ENCODE results near the gene ZMYND12.

ZMYND12 gene

DNA sequence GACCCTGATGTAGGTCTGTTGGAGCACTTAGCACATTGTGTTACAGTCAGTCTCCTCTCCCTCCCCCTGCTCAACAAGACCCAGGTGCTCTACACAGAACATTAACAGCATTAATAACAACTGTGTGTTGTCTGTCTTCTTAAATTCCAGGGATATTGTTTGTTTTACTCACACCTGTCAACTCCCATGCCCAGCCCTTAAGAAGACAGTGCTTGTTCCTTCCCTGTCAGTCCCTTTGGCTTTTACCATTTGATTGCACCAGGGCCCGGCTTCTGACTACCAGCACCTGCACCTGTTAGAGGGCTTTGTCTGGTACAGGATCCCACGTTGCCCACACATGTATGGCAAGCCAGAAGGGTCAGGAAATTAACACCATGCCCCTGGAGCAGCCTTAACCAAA lies 63.6 kb downstream of the ZMYND12 start:
- Mint-ChIP-seq H3K4me3 (no peak overlapping the region), H3K27ac (no peak overlapping the region), H3K9me3 (no peaks in the 10 kb centered on the region), H3K4me1 (peaks cover 7% of the 10 kb centered on the region), H3K36me3 (ENCODE audit: low read depth) (no peaks in the 10 kb centered on the region), H3K27me3 (peaks cover 7% of the 10 kb centered on the region)
- DNase-seq, result no peak
- no peak for ATAC-seq

DNA sequence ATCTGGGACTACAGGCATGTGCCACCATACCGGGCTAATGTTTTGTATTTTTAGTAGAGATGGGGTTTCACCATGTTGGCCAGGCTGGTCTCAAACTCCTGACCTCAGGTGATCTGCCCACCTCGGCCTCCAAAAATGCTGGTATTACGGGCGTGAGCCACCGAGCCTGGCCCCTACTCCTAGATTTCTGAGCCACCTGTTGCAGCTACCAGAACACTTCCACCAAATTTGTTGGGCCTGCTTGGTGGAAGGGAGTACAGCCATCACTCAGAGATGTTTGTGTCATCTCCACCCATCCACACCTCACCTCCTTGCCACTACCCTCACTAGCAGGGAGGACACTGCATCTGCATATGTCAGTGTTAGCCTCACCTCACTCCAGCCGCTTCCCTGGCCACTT lies 69.8 kb downstream of the ZMYND12 start:
- no peak overlapping the region for H3K27ac Mint-ChIP-seq

GRCh38 chr1:42385283-42385682 lies 70.5 kb downstream of the ZMYND12 start:
- Mint-ChIP-seq H3K36me3 (ENCODE audit: low read depth) (no peaks in the 10 kb centered on the region), H3K9me3 (no peaks in the 10 kb centered on the region), H3K4me1 (peaks cover 8% of the 10 kb centered on the region), H3K4me3 (no peak overlapping the region), H3K27ac (no peak overlapping the region), H3K27me3 (peaks cover 34% of the 10 kb centered on the region)
- DNase-seq (no peak), ATAC-seq (no peak)

More for the DNA sequence above, 69.8 kb downstream of the ZMYND12 start:
- ATAC-seq (no peak), DNase-seq (no peak)
- peaks cover 33% of the 10 kb centered on the region for H3K27me3 Mint-ChIP-seq
- peaks cover 8% of the 10 kb centered on the region for H3K4me1 Mint-ChIP-seq
- H3K36me3 Mint-ChIP-seq (ENCODE audit: low read depth), result no peaks in the 10 kb centered on the region
- H3K9me3 Mint-ChIP-seq, result no peaks in the 10 kb centered on the region
- no peak overlapping the region for H3K4me3 Mint-ChIP-seq

- peaks cover 11% of the 10 kb centered on the region for H3K4me1 Mint-ChIP-seq
- H3K9me3 Mint-ChIP-seq, result no peaks in the 10 kb centered on the region
- H3K27me3 Mint-ChIP-seq, result peaks cover 51% of the 10 kb centered on the region
- peak overlapping the region; percentile 70 for H3K4me3 Mint-ChIP-seq
- no peaks in the 10 kb centered on the region for H3K36me3 Mint-ChIP-seq (ENCODE audit: low read depth)
- ATAC-seq (no peak), DNase-seq (no peak)
- no peak overlapping the region for H3K27ac Mint-ChIP-seq
Measured at GRCh38 chr1:42381280-42381673, 74.5 kb downstream of the ZMYND12 start.

- Mint-ChIP-seq H3K27me3 (peaks cover 49% of the 10 kb centered on the region), H3K9me3 (no peaks in the 10 kb centered on the region), H3K36me3 (ENCODE audit: low read depth) (no peaks in the 10 kb centered on the region), H3K4me3 (peak within 1 kb of the TSS; percentile 77), H3K4me1 (peaks cover 11% of the 10 kb centered on the region), H3K27ac (no peak within 1 kb of the TSS)
- ATAC-seq, result peak; percentile 90
- DNase-seq, result peak; percentile 65
Measured at GRCh38 chr1:42380586-42381279, 75.1 kb downstream of the ZMYND12 start, which contains the start of gene RIMKLA. TSS of gene RIMKLA (plus strand) at chr1:42380792. CDS start at chr1:42380935, 143 bp downstream.

All from activated naive CD8-positive, alpha-beta T cell treated with anti-CD3 and anti-CD28 coated beads, Interleukin-2, amount 50 U/mL, for 24 hours (primary cell).